Measurements from ENCODE around the gene XYLT1.
"Not testable (repeated sequence)": the region's sequence is repeated elsewhere in the genome, so short reads cannot be mapped to it uniquely, and the experiment has no call there.

The XYLT1 gene

GRCh38 chr16:17320009-17320408, 150.8 kb downstream of the XYLT1 start:
- Mint-ChIP-seq H3K36me3 (ENCODE audit: low read depth) (no peaks in the 10 kb centered on the region), H3K4me1 (ENCODE audit: low read depth) (peaks cover 30% of the 10 kb centered on the region), H3K27me3 (no peaks in the 10 kb centered on the region), H3K9me3 (no peaks in the 10 kb centered on the region), H3K4me3 (no peak overlapping the region), H3K27ac (no peak overlapping the region)

- H3K4me3 Mint-ChIP-seq, result no peak overlapping the region
These were observed 152.5 kb downstream of the XYLT1 start for GRCh38 chr16:17318238-17318637.

GRCh38 chr16:17316005-17316404, 154.8 kb downstream of the XYLT1 start:
- H3K4me1 Mint-ChIP-seq (ENCODE audit: low read depth), result peaks cover 46% of the 10 kb centered on the region
- H3K27ac Mint-ChIP-seq, result no peak overlapping the region
- no peaks in the 10 kb centered on the region for H3K9me3 Mint-ChIP-seq
- H3K36me3 Mint-ChIP-seq (ENCODE audit: low read depth), result peaks cover 4% of the 10 kb centered on the region
- no peaks in the 10 kb centered on the region for H3K27me3 Mint-ChIP-seq
- H3K4me3 Mint-ChIP-seq, result no peak overlapping the region

More at GRCh38 chr16:17318238-17318637, 152.5 kb downstream of the XYLT1 start:
- no peak overlapping the region for H3K27ac Mint-ChIP-seq
- H3K4me1 Mint-ChIP-seq (ENCODE audit: low read depth), result peaks cover 45% of the 10 kb centered on the region
- H3K27me3 Mint-ChIP-seq, result no peaks in the 10 kb centered on the region
- no peaks in the 10 kb centered on the region for H3K9me3 Mint-ChIP-seq
- H3K36me3 Mint-ChIP-seq (ENCODE audit: low read depth), result peaks cover 4% of the 10 kb centered on the region

GRCh38 chr16:17313793-17314547, 156.8 kb downstream of the XYLT1 start:
- Mint-ChIP-seq H3K4me3 (no peak overlapping the region), H3K27me3 (no peaks in the 10 kb centered on the region), H3K36me3 (ENCODE audit: low read depth) (peaks cover 8% of the 10 kb centered on the region), H3K4me1 (ENCODE audit: low read depth) (peaks cover 49% of the 10 kb centered on the region), H3K9me3 (no peaks in the 10 kb centered on the region), H3K27ac (no peak overlapping the region)

GRCh38 chr16:17313085-17313611, 157.6 kb downstream of the XYLT1 start:
- Mint-ChIP-seq H3K27me3 (no peaks in the 10 kb centered on the region), H3K27ac (no peak overlapping the region), H3K4me3 (no peak overlapping the region), H3K36me3 (ENCODE audit: low read depth) (peaks cover 8% of the 10 kb centered on the region), H3K4me1 (ENCODE audit: low read depth) (peaks cover 49% of the 10 kb centered on the region), H3K9me3 (no peaks in the 10 kb centered on the region)

GRCh38 chr16:17312094-17312710, 158.6 kb downstream of the XYLT1 start:
- H3K4me3 Mint-ChIP-seq, result no peak overlapping the region
- peak overlapping the region; percentile 23 for H3K27ac Mint-ChIP-seq
- H3K4me1 Mint-ChIP-seq (ENCODE audit: low read depth), result peaks cover 49% of the 10 kb centered on the region
- H3K27me3 Mint-ChIP-seq, result no peaks in the 10 kb centered on the region
- H3K9me3 Mint-ChIP-seq, result no peaks in the 10 kb centered on the region
- H3K36me3 Mint-ChIP-seq (ENCODE audit: low read depth), result peaks cover 8% of the 10 kb centered on the region

- H3K36me3 Mint-ChIP-seq (ENCODE audit: low read depth), result peaks cover 8% of the 10 kb centered on the region
- H3K4me1 Mint-ChIP-seq (ENCODE audit: low read depth), result peaks cover 52% of the 10 kb centered on the region
- H3K4me3 Mint-ChIP-seq, result no peak overlapping the region
- no peak overlapping the region for H3K27ac Mint-ChIP-seq
- no peaks in the 10 kb centered on the region for H3K27me3 Mint-ChIP-seq
- H3K9me3 Mint-ChIP-seq, result no peaks in the 10 kb centered on the region
These were observed 159.2 kb downstream of the XYLT1 start for GRCh38 chr16:17311333-17312093.

GRCh38 chr16:17309510-17309909, 161.2 kb downstream of the XYLT1 start:
- H3K36me3 Mint-ChIP-seq (ENCODE audit: low read depth), result peaks cover 5% of the 10 kb centered on the region
- no peaks in the 10 kb centered on the region for H3K27me3 Mint-ChIP-seq
- H3K4me3 Mint-ChIP-seq, result no peak overlapping the region
- peaks cover 57% of the 10 kb centered on the region for H3K4me1 Mint-ChIP-seq (ENCODE audit: low read depth)
- no peak overlapping the region for H3K27ac Mint-ChIP-seq
- no peaks in the 10 kb centered on the region for H3K9me3 Mint-ChIP-seq

- Mint-ChIP-seq H3K4me3 (no peak overlapping the region), H3K9me3 (no peaks in the 10 kb centered on the region), H3K27me3 (no peaks in the 10 kb centered on the region), H3K36me3 (ENCODE audit: low read depth) (peaks cover 4% of the 10 kb centered on the region), H3K27ac (no peak overlapping the region), H3K4me1 (ENCODE audit: low read depth) (peaks cover 59% of the 10 kb centered on the region)
These were observed 162.6 kb downstream of the XYLT1 start for GRCh38 chr16:17308186-17308585.

GRCh38 chr16:17307504-17307903, 163.3 kb downstream of the XYLT1 start:
- Mint-ChIP-seq H3K9me3 (no peaks in the 10 kb centered on the region), H3K4me3 (no peak overlapping the region), H3K27ac (no peak overlapping the region), H3K27me3 (no peaks in the 10 kb centered on the region), H3K36me3 (ENCODE audit: low read depth) (peaks cover 4% of the 10 kb centered on the region), H3K4me1 (ENCODE audit: low read depth) (peaks cover 61% of the 10 kb centered on the region)

GRCh38 chr16:17306745-17307144, 164.0 kb downstream of the XYLT1 start:
- H3K27ac Mint-ChIP-seq, result no peak overlapping the region
- H3K9me3 Mint-ChIP-seq, result no peaks in the 10 kb centered on the region
- H3K27me3 Mint-ChIP-seq, result no peaks in the 10 kb centered on the region
- H3K4me3 Mint-ChIP-seq, result no peak overlapping the region
- H3K4me1 Mint-ChIP-seq (ENCODE audit: low read depth), result peaks cover 61% of the 10 kb centered on the region
- H3K36me3 Mint-ChIP-seq (ENCODE audit: low read depth), result peaks cover 4% of the 10 kb centered on the region

GRCh38 chr16:17306211-17306610, 164.5 kb downstream of the XYLT1 start:
- not testable (repeated sequence) for H3K27me3 Mint-ChIP-seq; H3K36me3 Mint-ChIP-seq (ENCODE audit: low read depth); H3K9me3 Mint-ChIP-seq; H3K4me3 Mint-ChIP-seq
- H3K4me1 Mint-ChIP-seq (ENCODE audit: low read depth), result peaks cover 61% of the 10 kb centered on the region
- H3K27ac Mint-ChIP-seq, result peak overlapping the region; percentile 82

GRCh38 chr16:17305694-17306093, 165.1 kb downstream of the XYLT1 start:
- Mint-ChIP-seq H3K9me3 (no peaks in the 10 kb centered on the region), H3K27me3 (no peaks in the 10 kb centered on the region), H3K4me3 (no peak overlapping the region), H3K36me3 (ENCODE audit: low read depth) (peaks cover 4% of the 10 kb centered on the region), H3K4me1 (ENCODE audit: low read depth) (peaks cover 61% of the 10 kb centered on the region), H3K27ac (peak overlapping the region; percentile 82)

- no peak overlapping the region for H3K27ac Mint-ChIP-seq
- H3K4me3 Mint-ChIP-seq, result no peak overlapping the region
- H3K27me3 Mint-ChIP-seq, result no peaks in the 10 kb centered on the region
- H3K4me1 Mint-ChIP-seq (ENCODE audit: low read depth), result peaks cover 55% of the 10 kb centered on the region
- H3K9me3 Mint-ChIP-seq, result no peaks in the 10 kb centered on the region
- peaks cover 4% of the 10 kb centered on the region for H3K36me3 Mint-ChIP-seq (ENCODE audit: low read depth)
These were observed 166.2 kb downstream of the XYLT1 start for GRCh38 chr16:17304491-17305119.

GRCh38 chr16:17304106-17304490, 166.7 kb downstream of the XYLT1 start:
- Mint-ChIP-seq H3K36me3 (ENCODE audit: low read depth) (peaks cover 1% of the 10 kb centered on the region), H3K27me3 (no peaks in the 10 kb centered on the region), H3K27ac (no peak overlapping the region), H3K4me1 (ENCODE audit: low read depth) (peaks cover 50% of the 10 kb centered on the region), H3K4me3 (no peak overlapping the region), H3K9me3 (no peaks in the 10 kb centered on the region)

Measured in stimulated activated naive CD8-positive, alpha-beta T cell treated with anti-CD3 and anti-CD28 coated beads, Interleukin-15, Interleukin-2, amounts not matched to agents 100 ng/mL and 50 ng/mL, for 24 hours (primary cell).